Endodermal cell (in vitro differentiated cells): Measurements from ENCODE around the gene DNAJC17. TPM values are rescaled to one million over a fixed set of nuclear protein-coding genes. Genes with fewer than 3 reads are reported as not detected.

ENCODE experiments used
- DNase-seq: peaks from one replicate; pipeline ENCODE4 v3.0.0-alpha.2; 2017
- H3K27ac ChIP-seq: 2 replicates; pipeline ENCODE4 v1.5.1; 2013; ENCODE audit warnings: mild to moderate bottlenecking, low read depth, low read length, moderate library complexity
- H3K27me3 ChIP-seq: 2 replicates; pipeline ENCODE4 v1.6.1; 2013; ENCODE audit warnings: mild to moderate bottlenecking, low read length, moderate library complexity; ENCODE audit not compliant: insufficient read depth, control insufficient read depth, poor library complexity, severe bottlenecking
- H3K36me3 ChIP-seq: 2 replicates; pipeline ENCODE4 v1.7.0; 2013; ENCODE audit warnings: mild to moderate bottlenecking, low read length, moderate library complexity; ENCODE audit not compliant: control insufficient read depth, insufficient read depth
- H3K4me1 ChIP-seq: one replicate; pipeline ENCODE4 v1.7.0; 2013; ENCODE audit warnings: low read length; ENCODE audit not compliant: control insufficient read depth, insufficient read depth
- H3K4me3 ChIP-seq: 2 replicates; pipeline ENCODE4 v1.5.1; 2013; ENCODE audit warnings: mild to moderate bottlenecking, low read length, moderate library complexity
- H3K9ac ChIP-seq: 2 replicates; pipeline ENCODE4 v1.6.1; 2013; ENCODE audit warnings: mild to moderate bottlenecking, low read length, moderate library complexity; ENCODE audit not compliant: poor library complexity, severe bottlenecking; ENCODE audit errors: extremely low read depth
- H3K9me3 ChIP-seq: 2 replicates; pipeline ENCODE4 v1.6.1; 2013; ENCODE audit warnings: mild to moderate bottlenecking, low read length, moderate library complexity; ENCODE audit not compliant: control insufficient read depth
- H3K27ac Mint-ChIP-seq: 2 replicates; pipeline ENCODE4 v1.8.0; 2020; ENCODE audit warnings: mixed read lengths
- H3K27me3 Mint-ChIP-seq: 2 replicates; pipeline ENCODE4 v1.8.0; 2021; ENCODE audit warnings: mild to moderate bottlenecking, mixed read lengths; ENCODE audit not compliant: insufficient read depth
- H3K36me3 Mint-ChIP-seq: 2 replicates; pipeline ENCODE4 v1.8.0; 2020; ENCODE audit warnings: low read depth, mixed read lengths
- H3K4me1 Mint-ChIP-seq: 2 replicates; pipeline ENCODE4 v1.8.0; 2020; ENCODE audit warnings: mixed read lengths
- H3K4me3 Mint-ChIP-seq: 2 replicates; pipeline ENCODE4 v1.8.0; 2020; ENCODE audit warnings: mild to moderate bottlenecking, moderate library complexity, mixed read lengths
- H3K9me3 Mint-ChIP-seq: 2 replicates; pipeline ENCODE4 v1.8.0; 2020; ENCODE audit warnings: mild to moderate bottlenecking, mixed read lengths
- WGBS, 2 experiments: methylation state at CpG; one replicate each; pipeline versions ENCODE4 v1.1.5 to v1.1.7; 2013; ENCODE audit warnings: missing lambda C conversion rate in 2 of 2, mixed read lengths in 1 of 2; ENCODE audit not compliant: insufficient coverage in 1 of 2, insufficient read length in 1 of 2; 5-methylcytosine and 5-hydroxymethylcytosine counted together
- total RNA-seq, 2 donors: library from RNA; stranded (reverse); fragmentation: NEBNext Ultra II Directional in 1 of 2; extraction: Animal tissue kit (Norgen Biotek cat#: 25700) in 1 of 2; gene quantifications; 2 replicates in 1 of 2; 3 replicates in 1 of 2; pipeline ENCODE4 v1.2.1, GENCODE V29; 2021
- TF ChIP-seq, protein P1 (sequence below): fragments of 200-600 bp; sonication (generic); conservative IDR thresholded peaks from 2 replicates; pipeline ENCODE4 v1.5.0; 2021; ENCODE audit warnings: antibody characterized with exemption, mild to moderate bottlenecking

The DNAJC17 gene
- total RNA-seq, 2 donors from 2014 or later: 34.0 to 41.0 TPM

DNA sequence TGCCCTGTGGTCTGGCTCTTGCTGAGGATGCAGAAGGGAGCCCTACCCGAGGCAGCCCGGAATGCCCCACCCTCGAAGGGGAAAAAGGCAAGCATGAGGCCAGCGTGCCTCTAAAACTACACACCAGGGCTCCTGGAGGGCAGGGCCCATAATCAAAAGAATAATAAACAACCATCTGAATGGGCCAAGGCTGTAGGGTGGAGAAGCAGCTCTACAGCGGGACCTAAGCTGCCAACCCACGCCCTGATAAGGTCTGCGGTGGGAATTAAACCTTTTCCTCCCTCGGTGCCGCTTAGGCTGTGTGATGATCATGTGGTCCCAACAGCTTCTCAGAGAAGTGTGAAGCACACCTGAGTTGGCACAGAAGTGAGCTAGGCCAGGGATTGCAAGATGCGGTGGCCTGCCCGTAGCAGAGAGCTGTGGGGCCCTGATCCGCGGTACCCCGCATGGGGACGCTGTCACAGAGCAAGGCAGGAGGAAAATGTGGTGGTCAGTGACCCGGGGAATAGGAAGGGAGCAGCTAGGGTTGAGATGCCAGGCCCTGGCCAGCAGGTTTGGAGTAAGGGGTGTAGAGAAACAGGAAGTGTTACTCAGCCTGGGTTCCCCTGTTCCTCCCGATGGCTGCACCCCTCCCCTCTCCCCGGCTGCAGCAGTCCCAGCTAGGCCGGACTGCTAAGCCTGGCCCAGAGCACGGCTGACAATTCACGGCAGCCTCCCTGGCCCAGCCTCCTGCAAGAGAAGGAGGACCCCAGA lies 38.6 kb downstream of the DNAJC17 start:
- Histone ChIP-seq H3K9ac (no peak overlapping the region), H3K4me3 (no peak overlapping the region), H3K36me3 (peaks cover 9% of the 10 kb centered on the region), H3K27me3 (no peaks in the 10 kb centered on the region), H3K27ac (no peak overlapping the region), H3K9me3 (no peaks in the 10 kb centered on the region), H3K4me1 (peaks cover 8% of the 10 kb centered on the region)
- 94 to 99% methylated on average over 13 to 21 of the region's 21 CpGs for WGBS, 2 experiments
- Mint-ChIP-seq H3K36me3 (peaks cover 6% of the 10 kb centered on the region), H3K4me1 (peaks cover 20% of the 10 kb centered on the region), H3K9me3 (no peaks in the 10 kb centered on the region), H3K27ac (no peak overlapping the region), H3K27me3 (no peaks in the 10 kb centered on the region), H3K4me3 (no peak overlapping the region)
- TF ChIP-seq, protein P1, sequence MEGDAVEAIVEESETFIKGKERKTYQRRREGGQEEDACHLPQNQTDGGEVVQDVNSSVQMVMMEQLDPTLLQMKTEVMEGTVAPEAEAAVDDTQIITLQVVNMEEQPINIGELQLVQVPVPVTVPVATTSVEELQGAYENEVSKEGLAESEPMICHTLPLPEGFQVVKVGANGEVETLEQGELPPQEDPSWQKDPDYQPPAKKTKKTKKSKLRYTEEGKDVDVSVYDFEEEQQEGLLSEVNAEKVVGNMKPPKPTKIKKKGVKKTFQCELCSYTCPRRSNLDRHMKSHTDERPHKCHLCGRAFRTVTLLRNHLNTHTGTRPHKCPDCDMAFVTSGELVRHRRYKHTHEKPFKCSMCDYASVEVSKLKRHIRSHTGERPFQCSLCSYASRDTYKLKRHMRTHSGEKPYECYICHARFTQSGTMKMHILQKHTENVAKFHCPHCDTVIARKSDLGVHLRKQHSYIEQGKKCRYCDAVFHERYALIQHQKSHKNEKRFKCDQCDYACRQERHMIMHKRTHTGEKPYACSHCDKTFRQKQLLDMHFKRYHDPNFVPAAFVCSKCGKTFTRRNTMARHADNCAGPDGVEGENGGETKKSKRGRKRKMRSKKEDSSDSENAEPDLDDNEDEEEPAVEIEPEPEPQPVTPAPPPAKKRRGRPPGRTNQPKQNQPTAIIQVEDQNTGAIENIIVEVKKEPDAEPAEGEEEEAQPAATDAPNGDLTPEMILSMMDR: no peak
- no peak for DNase-seq

GRCh38 chr15:40767838-40768500 lies 39.3 kb downstream of the DNAJC17 start:
- peaks cover 8% of the 10 kb centered on the region for H3K4me1 ChIP-seq
- no peak overlapping the region for H3K4me3 Mint-ChIP-seq

GRCh38 chr15:40766906-40767837 lies 40.1 kb downstream of the DNAJC17 start:
- Histone ChIP-seq H3K4me1 (peaks cover 8% of the 10 kb centered on the region), H3K27me3 (no peaks in the 10 kb centered on the region), H3K4me3 (no peak overlapping the region), H3K27ac (peak overlapping the region; percentile 72), H3K9me3 (no peaks in the 10 kb centered on the region), H3K9ac (no peak overlapping the region), H3K36me3 (peaks cover 6% of the 10 kb centered on the region)
- H3K9me3 Mint-ChIP-seq: no peaks in the 10 kb centered on the region
- DNase-seq: peak; percentile 82
- H3K27ac Mint-ChIP-seq: no peak overlapping the region
- TF ChIP-seq, protein P1: no peak
- 74 to 85% methylated on average over 15 to 32 of the region's 32 CpGs for WGBS, 2 experiments
- peaks cover 21% of the 10 kb centered on the region for H3K4me1 Mint-ChIP-seq
- H3K27me3 Mint-ChIP-seq: no peaks in the 10 kb centered on the region
- H3K36me3 Mint-ChIP-seq: peaks cover 2% of the 10 kb centered on the region
- H3K4me3 Mint-ChIP-seq: no peak overlapping the region

More at GRCh38 chr15:40767838-40768500, 39.3 kb downstream of the DNAJC17 start:
- DNase-seq: no peak
- peaks cover 9% of the 10 kb centered on the region for H3K36me3 ChIP-seq
- Mint-ChIP-seq H3K27me3 (no peaks in the 10 kb centered on the region), H3K36me3 (peaks cover 6% of the 10 kb centered on the region), H3K9me3 (no peaks in the 10 kb centered on the region), H3K4me1 (peaks cover 20% of the 10 kb centered on the region), H3K27ac (no peak overlapping the region)
- H3K4me3 ChIP-seq: no peak overlapping the region
- WGBS, 2 experiments: 95 to 96% methylated on average over 25 to 29 of the region's 29 CpGs
- H3K9me3 ChIP-seq: no peaks in the 10 kb centered on the region
- no peak overlapping the region for H3K27ac ChIP-seq
- H3K9ac ChIP-seq: no peak overlapping the region
- TF ChIP-seq, protein P1: no peak
- H3K27me3 ChIP-seq: no peaks in the 10 kb centered on the region
